NT2/D1 (cell line): Measurements from ENCODE around the gene SAMSN1.
"Not testable (repeated sequence)": the region's sequence is repeated elsewhere in the genome, so short reads cannot be mapped to it uniquely, and the experiment has no call there.

Source experiments
- DNase-seq: peaks from one replicate; pipeline ENCODE4 v3.0.0-alpha.2; 2011; ENCODE audit warnings: low read depth, low spot score
- H3K27me3 ChIP-seq: 2 replicates; pipeline ENCODE4 v1.6.0; 2011; ENCODE audit warnings: mild to moderate bottlenecking; ENCODE audit not compliant: insufficient read length, insufficient read depth
- H3K36me3 ChIP-seq: 2 replicates; pipeline ENCODE4 v1.6.1; 2011; ENCODE audit warnings: mild to moderate bottlenecking, low read length, mixed read lengths; ENCODE audit not compliant: insufficient read depth, insufficient read length
- H3K4me1 ChIP-seq: 2 replicates; pipeline ENCODE4 v1.5.1; 2011; ENCODE audit not compliant: insufficient read depth, insufficient read length
- H3K4me3 ChIP-seq: 2 replicates; pipeline ENCODE4 v1.5.1; 2011; ENCODE audit warnings: low read depth; ENCODE audit not compliant: insufficient read length
- H3K9ac ChIP-seq: 2 replicates; pipeline ENCODE4 v1.6.0; 2011; ENCODE audit warnings: low read depth; ENCODE audit not compliant: insufficient read length
- H3K9me3 ChIP-seq: 2 replicates; pipeline ENCODE4 v1.5.1; 2011; ENCODE audit warnings: mild to moderate bottlenecking, low read length; ENCODE audit not compliant: insufficient read depth
- SUZ12 ChIP-seq: IDR thresholded peaks from 2 replicates; pipeline ENCODE4 v1.6.1; 2011; ENCODE audit not compliant: insufficient read length, insufficient read depth; ENCODE audit errors: extremely low read depth
- YY1 ChIP-seq: IDR thresholded peaks from 2 replicates; pipeline ENCODE4 v1.6.1; 2011; ENCODE audit not compliant: insufficient read length, insufficient read depth
- ZNF274 ChIP-seq: IDR thresholded peaks from 2 replicates; pipeline ENCODE4 v1.6.1; 2011; ENCODE audit warnings: mild to moderate bottlenecking, low read depth, low read length

Gene SAMSN1

DNA sequence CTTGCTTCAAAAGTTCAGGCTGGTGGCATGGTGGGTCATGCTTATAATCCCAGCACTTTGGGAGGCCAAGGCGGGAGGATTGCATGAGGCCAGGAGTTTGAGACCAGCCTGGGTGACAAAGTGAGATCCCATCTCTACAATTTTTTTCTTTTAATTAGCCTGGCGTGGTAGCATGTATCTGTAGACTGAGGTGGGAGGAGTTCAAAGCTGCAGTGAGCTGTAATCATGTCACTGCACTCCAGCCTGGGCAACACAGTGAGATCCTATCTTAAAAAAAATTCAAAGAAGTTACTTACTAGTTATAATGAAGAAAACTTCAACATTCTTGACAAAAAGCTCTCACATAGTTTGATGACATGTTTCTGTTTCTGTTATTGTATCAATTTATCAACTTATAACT, 45.2 kb downstream of the SAMSN1 start:
- no peak for DNase-seq
- Histone ChIP-seq H3K9ac (no peak overlapping the region), H3K4me3 (no peak overlapping the region), H3K4me1 (no peaks in the 10 kb centered on the region), H3K36me3 (no peaks in the 10 kb centered on the region), H3K27me3 (no peaks in the 10 kb centered on the region), H3K9me3 (no peaks in the 10 kb centered on the region)
- TF ChIP-seq SUZ12 (no peak), ZNF274 (no peak), YY1 (no peak)

DNA sequence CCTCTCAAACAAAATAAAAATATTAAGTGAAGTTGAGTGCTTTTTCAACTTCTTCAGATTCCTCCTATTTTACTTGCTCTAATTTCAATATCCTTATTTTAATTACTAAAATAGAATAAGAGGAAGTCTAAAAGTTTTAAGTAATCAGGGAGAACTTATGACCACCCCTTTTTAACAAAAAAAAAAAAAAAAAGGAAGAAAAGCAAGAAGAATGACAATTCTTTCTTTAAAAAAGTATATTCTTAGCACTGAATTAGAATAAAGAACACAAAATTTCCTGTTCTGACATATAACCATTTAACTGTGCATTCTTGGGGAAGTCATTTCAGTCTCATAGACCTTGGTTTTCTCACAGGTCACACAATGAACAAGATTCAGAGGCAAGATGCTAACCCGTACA, 46.8 kb downstream of the SAMSN1 start:
- Histone ChIP-seq H3K9ac (no peak overlapping the region), H3K4me1 (no peaks in the 10 kb centered on the region), H3K36me3 (no peaks in the 10 kb centered on the region), H3K27me3 (no peaks in the 10 kb centered on the region), H3K4me3 (no peak overlapping the region), H3K9me3 (no peaks in the 10 kb centered on the region)
- TF ChIP-seq ZNF274 (no peak), YY1 (no peak), SUZ12 (no peak)
- no peak for DNase-seq

DNA sequence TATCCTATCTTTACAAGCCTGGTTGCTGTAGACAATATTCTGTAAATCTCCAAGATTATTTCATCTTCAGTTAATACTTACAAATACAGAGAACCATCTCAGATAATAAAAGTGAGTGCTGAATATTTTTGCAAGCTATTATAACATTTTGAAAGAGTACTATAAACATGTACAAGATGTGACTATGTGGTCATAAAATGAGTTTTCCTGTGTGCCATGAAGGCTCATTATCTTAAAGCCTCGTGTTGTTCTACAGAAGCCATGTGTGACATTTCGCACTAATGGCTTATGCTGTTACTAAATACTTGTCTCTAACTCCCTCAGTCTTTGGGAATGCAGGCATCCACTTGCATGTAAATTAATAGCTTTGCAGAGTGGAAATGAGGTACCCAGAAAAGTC, 48.3 kb downstream of the SAMSN1 start:
- TF ChIP-seq YY1, result no peak
- no peaks in the 10 kb centered on the region for H3K4me1 ChIP-seq
- H3K9me3 ChIP-seq, result no peaks in the 10 kb centered on the region
- H3K27me3 ChIP-seq, result no peaks in the 10 kb centered on the region
- no peaks in the 10 kb centered on the region for H3K36me3 ChIP-seq
- no peak overlapping the region for H3K9ac ChIP-seq
- DNase-seq, result no peak
- H3K4me3 ChIP-seq, result no peak overlapping the region

DNA sequence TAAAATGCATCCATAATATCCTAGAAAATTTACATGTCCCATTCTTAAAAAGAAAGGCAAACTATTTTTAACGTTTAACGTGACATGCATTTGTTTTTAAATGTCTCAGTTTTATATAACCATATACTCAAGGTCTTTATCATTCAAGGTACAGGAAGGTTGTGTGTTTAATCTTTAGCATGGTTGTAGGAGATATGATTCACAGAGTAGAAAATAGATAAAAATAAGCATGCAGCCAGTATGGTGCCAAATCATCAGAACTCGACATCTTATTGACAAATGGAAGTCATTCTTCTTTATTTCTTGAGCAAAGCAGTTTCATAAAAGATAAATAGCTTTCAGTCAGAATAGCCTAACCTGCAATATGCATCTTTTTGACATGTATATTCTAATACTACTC, 51.0 kb downstream of the SAMSN1 start:
- no peak for DNase-seq
- Histone ChIP-seq H3K36me3 (no peaks in the 10 kb centered on the region), H3K4me3 (no peak overlapping the region), H3K27me3 (no peaks in the 10 kb centered on the region), H3K9me3 (no peaks in the 10 kb centered on the region), H3K4me1 (no peaks in the 10 kb centered on the region), H3K9ac (no peak overlapping the region)
- TF ChIP-seq YY1, result no peak
- TF ChIP-seq SUZ12, result no peak
- TF ChIP-seq ZNF274, result no peak

DNA sequence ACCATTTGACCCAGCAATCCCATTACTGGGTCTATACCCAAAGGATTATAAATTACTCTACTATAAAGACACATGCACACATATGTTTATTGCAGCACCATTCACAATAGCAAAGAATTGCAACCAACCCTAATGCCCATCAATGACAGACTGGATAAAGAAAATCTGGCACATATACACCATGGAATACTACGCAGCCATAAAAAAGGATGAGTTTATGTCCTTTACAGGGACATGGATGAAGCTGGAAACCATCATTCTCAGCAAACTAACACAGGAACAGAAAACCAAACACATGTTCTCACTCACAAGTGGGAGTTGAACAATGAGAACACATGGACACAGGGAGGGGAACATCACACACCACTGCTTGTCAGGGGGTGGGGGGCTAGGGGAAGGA, 51.9 kb downstream of the SAMSN1 start:
- H3K27me3 ChIP-seq, H3K36me3 ChIP-seq, H3K4me3 ChIP-seq, DNase-seq, H3K4me1 ChIP-seq, H3K9ac ChIP-seq, H3K9me3 ChIP-seq: not testable (repeated sequence)

DNA sequence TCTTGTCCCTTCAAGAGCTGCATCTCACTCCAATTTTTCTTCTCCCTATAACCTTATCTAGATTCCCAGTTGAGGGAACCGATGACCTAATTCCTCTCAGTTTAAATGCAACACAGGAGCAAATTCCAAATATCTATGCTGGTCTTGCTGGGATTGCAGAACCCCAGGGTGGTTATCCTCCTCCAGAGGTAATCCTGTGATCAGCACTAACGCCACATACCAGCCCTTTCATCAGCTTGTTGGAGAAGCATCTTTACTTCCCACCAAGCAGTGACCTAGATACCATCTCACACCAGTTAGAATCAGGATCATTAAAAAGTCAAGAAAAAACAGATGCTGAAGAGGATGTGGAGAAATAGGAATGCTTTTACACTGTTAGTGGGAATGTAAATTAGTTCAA, 52.4 kb downstream of the SAMSN1 start:
- Histone ChIP-seq H3K27me3 (no peaks in the 10 kb centered on the region), H3K36me3 (no peaks in the 10 kb centered on the region), H3K4me3 (no peak overlapping the region), H3K9ac (no peak overlapping the region), H3K9me3 (no peaks in the 10 kb centered on the region), H3K4me1 (no peaks in the 10 kb centered on the region)
- no peak for DNase-seq
- no peak for TF ChIP-seq SUZ12
- TF ChIP-seq ZNF274, result no peak
- no peak for TF ChIP-seq YY1

DNA sequence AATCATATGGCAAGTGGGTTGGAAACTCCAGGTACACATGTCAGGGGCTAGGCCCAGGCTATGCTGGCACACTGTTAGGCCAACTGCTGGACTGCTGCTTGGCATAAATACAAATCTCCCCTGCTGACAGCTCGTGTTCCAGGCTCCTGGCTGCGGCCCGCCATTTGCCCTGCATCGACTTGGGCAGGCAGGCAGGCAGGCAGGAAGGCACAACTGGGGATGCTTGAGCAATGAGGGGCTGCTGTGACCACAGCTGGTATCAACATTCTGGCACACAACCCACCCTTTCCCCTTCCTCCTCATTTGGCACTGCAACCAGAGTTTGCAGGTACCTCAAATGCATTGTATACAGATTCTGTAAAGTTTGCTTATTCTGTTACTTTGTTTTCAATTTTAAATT, 53.2 kb downstream of the SAMSN1 start:
- TF ChIP-seq YY1 (no peak), ZNF274 (no peak)
- DNase-seq, result no peak
- Histone ChIP-seq H3K9ac (no peak overlapping the region), H3K36me3 (no peaks in the 10 kb centered on the region), H3K4me1 (no peaks in the 10 kb centered on the region), H3K9me3 (no peaks in the 10 kb centered on the region), H3K4me3 (no peak overlapping the region), H3K27me3 (no peaks in the 10 kb centered on the region)

DNA sequence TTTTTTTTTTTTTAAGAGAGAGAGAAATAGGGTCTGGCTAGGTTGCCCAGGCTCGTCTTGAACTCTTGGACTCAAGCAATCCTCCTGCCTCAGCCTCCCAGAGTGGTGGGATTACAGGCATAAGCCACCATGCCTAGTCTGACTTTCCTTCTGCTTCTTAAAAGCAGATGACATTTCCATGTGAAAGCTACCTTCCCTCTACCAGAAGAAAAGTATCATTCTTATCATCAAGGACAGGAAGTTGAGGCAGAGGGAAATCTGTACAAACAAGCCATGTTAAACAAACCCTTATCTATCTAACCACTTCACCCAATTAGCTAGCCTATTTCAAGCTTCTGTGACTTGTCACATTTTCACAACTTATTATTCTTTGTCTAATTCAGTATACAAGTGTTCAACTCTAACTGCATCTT, 54.8 kb downstream of the SAMSN1 start:
- Histone ChIP-seq H3K27me3 (no peaks in the 10 kb centered on the region), H3K4me1 (no peaks in the 10 kb centered on the region), H3K9me3 (no peaks in the 10 kb centered on the region), H3K4me3 (no peak overlapping the region), H3K9ac (no peak overlapping the region), H3K36me3 (no peaks in the 10 kb centered on the region)
- no peak for TF ChIP-seq ZNF274
- no peak for TF ChIP-seq SUZ12
- TF ChIP-seq YY1, result no peak
- no peak for DNase-seq
